SU-DHL-6 (cell line): Measurements from ENCODE around the gene ZDHHC8.

Experiments used
- CTCF ChIP-seq: fragments of 200-600 bp; sonication (generic); IDR thresholded peaks from one replicate; pipeline ENCODE4 v1.5.1; 2017; ENCODE audit warnings: antibody characterized with exemption, mild to moderate bottlenecking, low read length, moderate library complexity; ENCODE audit not compliant: insufficient read depth, poor library complexity, severe bottlenecking
- EZH2phosphoT487 ChIP-seq: fragments of 200-600 bp; sonication (generic), shearing (Covaris generic); conservative IDR thresholded peaks from 2 replicates; pipeline ENCODE4 v1.6.1; 2018; ENCODE audit warnings: mild to moderate bottlenecking, antibody characterized with exemption, low read length, moderate library complexity, mixed read lengths

- TF ChIP-seq CTCF (no peak), EZH2phosphoT487 (no peak)
Observed at GRCh38 chr22:20111689-20112622, 19.6 kb upstream of the ZDHHC8 start.
